HEK293T (cell line): ENCODE data around the gene BCL2L11.

Experiments
- BHLHE40 ChIP-seq: fragments of 450-650 bp; IDR thresholded peaks from 2 replicates; pipeline ENCODE4 v1.6.1; 2016; ENCODE audit warnings: mild to moderate bottlenecking, moderate library complexity, borderline replicate concordance
- CTBP1 ChIP-seq: fragments of 450-650 bp; IDR thresholded peaks from 2 replicates; pipeline ENCODE4 v1.6.1; 2016; ENCODE audit warnings: borderline replicate concordance
- HDGF ChIP-seq: fragments of 450-650 bp; IDR thresholded peaks from 2 replicates; pipeline ENCODE4 v1.6.1; 2017; ENCODE audit warnings: antibody characterized with exemption, borderline replicate concordance
- SP1 ChIP-seq: fragments of 450-650 bp; IDR thresholded peaks from 2 replicates; pipeline ENCODE4 v1.6.1; 2017

GRCh38 chr2:111172666-111173065 lies 52.0 kb downstream of the BCL2L11 start:
- TF ChIP-seq BHLHE40, result no peak
- TF ChIP-seq CTBP1, result no peak
- no peak for TF ChIP-seq SP1
- no peak for TF ChIP-seq HDGF
